Transverse colon (tissue), 4 donors: ENCODE data around the gene MED17. TPM values are rescaled to one million over a fixed set of nuclear protein-coding genes. Genes with fewer than 3 reads are reported as not detected.
A peak's percentile ranks its signal among the peaks of the same experiment; 100 is the strongest.

ENCODE experiments used
- DNase-seq: peaks from one replicate; pipeline ENCODE4 v3.0.0-alpha.2; 2019
- H3K27ac ChIP-seq, 4 donors: fragments of 200-600 bp; sonication (generic); 2 replicates each; pipeline ENCODE4 v1.5.1; 2016 to 2018; ENCODE audit warnings: inconsistent platforms in 4 of 4
- H3K27me3 ChIP-seq: fragments of 200-600 bp; sonication (generic); 2 replicates; pipeline ENCODE4 v1.5.1; 2017; ENCODE audit warnings: inconsistent platforms
- H3K36me3 ChIP-seq, 4 donors: fragments of 200-600 bp; sonication (generic); 2 replicates each; pipeline ENCODE4 v1.5.1; 2017 to 2019; ENCODE audit warnings: inconsistent platforms in 4 of 4
- H3K4me1 ChIP-seq, 4 donors: fragments of 200-600 bp; sonication (generic); 2 replicates each; pipeline ENCODE4 v1.5.1; 2017 to 2020; ENCODE audit warnings: inconsistent platforms in 4 of 4
- H3K4me3 ChIP-seq, 4 donors: fragments of 200-600 bp; sonication (generic); 1 replicate in 1 of 4; 2 replicates in 3 of 4; pipeline versions ENCODE4 v1.5.1 to v1.6.1; 2017 to 2019; ENCODE audit warnings: inconsistent platforms in 4 of 4
- H3K9me3 ChIP-seq, 2 donors: fragments of 200-600 bp; sonication (generic); 2 replicates each; pipeline ENCODE4 v1.5.1; 2017 to 2019; ENCODE audit warnings: inconsistent platforms in 2 of 2
- EP300 ChIP-seq: sonication (generic); formaldehyde crosslinking; IDR thresholded peaks from one replicate; pipeline ENCODE4 v1.6.1; 2017; ENCODE audit warnings: antibody characterized with exemption, low read depth
- POLR2A ChIP-seq: fragments of 450-650 bp; IDR thresholded peaks from one replicate; pipeline ENCODE4 v1.6.1; 2016; ENCODE audit warnings: antibody characterized with exemption, mild to moderate bottlenecking, moderate library complexity
- POLR2AphosphoS5 ChIP-seq, 3 donors: sonication (generic); formaldehyde crosslinking; IDR thresholded peaks; one replicate each; pipeline ENCODE4 v1.6.1; 2016; ENCODE audit warnings: antibody characterized with exemption in 3 of 3
- WGBS, 2 donors: methylation state at CpG; one replicate each; pipeline ENCODE4 v1.1.5; 2018; ENCODE audit warnings: low coverage in 1 of 2; 5-methylcytosine and 5-hydroxymethylcytosine counted together
- in situ Hi-C, 4 donors: fragments of 200-750 bp; cut with MboI; loops; one replicate each; pipeline versions ENCODE4 v1.15.0 to v1.15.1; 2017; ENCODE audit warnings: low sequenced_read_pairs in 3 of 4, low pct_ligation_motif_present in 1 of 4, low pct_unique_long_range_greater_than_20kb in 1 of 4
- intact Hi-C: fragments of 100-400 bp; cut with DNase I; formaldehyde crosslinking; loops from one replicate; pipeline ENCODE4 v1.15.1; 2023; ENCODE audit warnings: low total_unique reads
- total RNA-seq, 4 donors: library from RNA; depleted of rRNA; stranded (reverse); fragments of >200 nt; gene quantifications; one replicate each; pipeline ENCODE4 v1.1.0, GENCODE V29; 2016
- TF ChIP-seq, protein P1 (sequence below), 5 experiments: fragments of 200-600 bp in 3 of 5; fragments of 450-650 bp in 2 of 5; sonication (generic) in 3 of 5; IDR thresholded peaks; 1 replicate in 2 of 5; 2 replicates in 3 of 5; pipeline ENCODE4 v1.5.1; 2016 to 2017; ENCODE audit warnings: antibody characterized with exemption in 5 of 5, inconsistent platforms in 3 of 5, mild to moderate bottlenecking in 2 of 5, moderate library complexity in 1 of 5

The MED17 gene
- total RNA-seq, 4 donors from 2014 or later = 17.1 to 29.1 (median 25.1) TPM

DNA sequence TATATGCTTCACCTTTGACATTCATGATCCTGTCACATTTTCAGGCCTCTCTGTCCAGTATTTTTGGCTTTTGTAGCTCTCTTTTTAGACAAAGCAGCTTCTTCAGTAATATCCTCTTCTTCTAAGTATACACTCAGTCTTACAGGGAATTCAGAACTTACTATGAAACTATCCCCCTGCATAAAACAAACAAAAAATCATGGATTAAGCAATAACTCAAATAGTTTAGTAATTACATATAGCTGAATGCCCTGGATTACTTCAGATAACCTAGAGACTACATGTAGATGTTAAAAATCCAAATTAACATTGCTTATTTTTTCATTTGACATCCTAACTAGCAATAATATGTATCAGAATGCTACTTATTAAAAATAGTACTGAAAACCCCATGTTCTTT is 48.0 kb upstream of the MED17 start:
- no peak for DNase-seq
- H3K9me3 ChIP-seq = no peaks in the 10 kb centered on the region
- in situ Hi-C loops = loop anchor here in 2 of 4 donors (25.0 kb wide), 1 partner anchor 751 kb away; the partner anchor contains the start of genes ANKRD49 (in 2 of the 2) and MRE11 (in 2 of the 2)
- H3K36me3 ChIP-seq = peaks cover 0 to 69% (median 29%) of the 10 kb centered on the region in 4 donors
- H3K27me3 ChIP-seq = no peaks in the 10 kb centered on the region
- TF ChIP-seq, protein P1, sequence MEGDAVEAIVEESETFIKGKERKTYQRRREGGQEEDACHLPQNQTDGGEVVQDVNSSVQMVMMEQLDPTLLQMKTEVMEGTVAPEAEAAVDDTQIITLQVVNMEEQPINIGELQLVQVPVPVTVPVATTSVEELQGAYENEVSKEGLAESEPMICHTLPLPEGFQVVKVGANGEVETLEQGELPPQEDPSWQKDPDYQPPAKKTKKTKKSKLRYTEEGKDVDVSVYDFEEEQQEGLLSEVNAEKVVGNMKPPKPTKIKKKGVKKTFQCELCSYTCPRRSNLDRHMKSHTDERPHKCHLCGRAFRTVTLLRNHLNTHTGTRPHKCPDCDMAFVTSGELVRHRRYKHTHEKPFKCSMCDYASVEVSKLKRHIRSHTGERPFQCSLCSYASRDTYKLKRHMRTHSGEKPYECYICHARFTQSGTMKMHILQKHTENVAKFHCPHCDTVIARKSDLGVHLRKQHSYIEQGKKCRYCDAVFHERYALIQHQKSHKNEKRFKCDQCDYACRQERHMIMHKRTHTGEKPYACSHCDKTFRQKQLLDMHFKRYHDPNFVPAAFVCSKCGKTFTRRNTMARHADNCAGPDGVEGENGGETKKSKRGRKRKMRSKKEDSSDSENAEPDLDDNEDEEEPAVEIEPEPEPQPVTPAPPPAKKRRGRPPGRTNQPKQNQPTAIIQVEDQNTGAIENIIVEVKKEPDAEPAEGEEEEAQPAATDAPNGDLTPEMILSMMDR (IDR thresholded peaks at IDR 0.05) = no peak
- TF ChIP-seq POLR2AphosphoS5 (IDR thresholded peaks at IDR 0.05) = no peak
- TF ChIP-seq POLR2A = no peak
- no peak for TF ChIP-seq EP300
- H3K4me1 ChIP-seq = peaks cover 17 to 72% (median 32%) of the 10 kb centered on the region in 4 donors
- no peak overlapping the region for H3K4me3 ChIP-seq
- H3K27ac ChIP-seq = no peak overlapping the region
- intact Hi-C loops = no loop called here

DNA sequence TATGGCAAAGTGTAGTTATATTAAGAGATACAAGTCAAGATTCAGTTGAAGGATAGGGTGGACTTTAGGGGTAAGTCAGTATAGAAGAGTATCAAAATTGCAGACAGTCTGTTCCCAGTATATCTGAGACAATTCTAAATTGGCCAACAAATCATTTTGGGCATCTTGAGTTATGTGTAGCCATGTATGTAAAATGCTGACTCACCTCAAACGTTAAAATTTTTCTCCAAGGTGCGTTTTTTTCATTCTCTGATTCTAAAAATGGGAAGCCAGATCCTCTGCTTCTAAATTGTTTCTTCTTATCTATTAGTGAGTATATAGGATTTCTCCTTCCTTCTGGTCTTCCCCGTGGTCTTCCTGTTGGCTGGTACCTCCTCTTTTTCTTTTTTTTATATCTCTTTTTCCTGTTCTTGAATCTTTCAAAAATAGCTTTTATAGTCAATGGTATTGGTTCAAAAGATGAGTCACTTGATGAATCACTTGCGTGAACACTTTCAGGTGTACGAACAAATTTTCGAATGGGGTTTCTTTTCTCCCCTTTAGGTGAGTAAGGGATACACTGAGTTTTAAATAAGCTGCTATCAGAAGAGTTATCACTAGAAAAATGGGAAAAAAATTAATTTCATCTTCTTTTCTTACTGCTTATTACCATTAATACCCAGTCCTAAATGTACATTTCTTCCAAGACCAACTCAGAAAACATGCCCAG is 46.0 kb upstream of the MED17 start:
- 19 to 43% methylated on average over 6 of the region's 6 CpGs for WGBS, 2 donors

DNA sequence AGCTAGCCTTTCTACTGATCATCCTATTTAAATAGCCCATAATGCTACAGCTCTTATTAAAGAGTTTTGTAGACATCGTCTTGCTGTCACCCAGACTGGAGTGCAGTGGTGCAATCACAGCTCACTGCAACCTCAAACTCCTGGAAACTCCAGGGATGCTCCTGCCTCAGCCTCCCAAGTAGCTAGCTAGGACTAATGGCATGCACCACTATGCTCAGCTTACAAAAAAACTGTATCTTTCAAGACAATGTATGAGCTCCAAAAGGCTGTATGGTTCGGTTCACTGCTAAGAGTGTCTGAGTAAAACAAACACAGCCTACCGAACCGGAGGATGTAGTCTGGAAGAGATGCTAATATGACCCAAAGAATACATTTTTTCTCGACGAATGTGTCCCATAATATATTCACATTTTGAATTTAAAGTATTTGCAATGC is 45.4 kb upstream of the MED17 start:
- no peak for DNase-seq
- TF ChIP-seq POLR2AphosphoS5 (IDR thresholded peaks at IDR 0.05) (no peak), EP300 (no peak), POLR2A (no peak)
- TF ChIP-seq, protein P1 (IDR thresholded peaks at IDR 0.05) = no peak
- Histone ChIP-seq H3K27ac (peak overlapping the region in 2 of 4 donors; percentile 93 to 98), H3K4me1 (peaks cover 21 to 73% (median 39%) of the 10 kb centered on the region in 4 donors), H3K27me3 (no peaks in the 10 kb centered on the region), H3K4me3 (peak overlapping the region in 2 of 4 donors; percentile 71 to 80), H3K36me3 (peaks cover 0 to 43% (median 17%) of the 10 kb centered on the region in 4 donors), H3K9me3 (no peaks in the 10 kb centered on the region)
- 36 to 43% methylated on average over 4 to 6 of the region's 6 CpGs for WGBS, 2 donors
- intact Hi-C loops (no loop called here), in situ Hi-C loops (loop anchor here in 2 of 4 donors (25.0 kb wide), 1 partner anchor 749 kb away; the partner anchor contains the start of genes ANKRD49 (in 2 of the 2) and MRE11 (in 2 of the 2))

More for the DNA sequence above, 46.0 kb upstream of the MED17 start:
- in situ Hi-C loops (loop anchor here in 2 of 4 donors (25.0 kb wide), 1 partner anchor 749 kb away; the partner anchor contains the start of genes ANKRD49 (in 2 of the 2) and MRE11 (in 2 of the 2)), intact Hi-C loops (no loop called here)
- TF ChIP-seq, protein P1 (IDR thresholded peaks at IDR 0.05) = no peak
- TF ChIP-seq EP300 = no peak
- no peak for TF ChIP-seq POLR2AphosphoS5 (IDR thresholded peaks at IDR 0.05)
- no peak for TF ChIP-seq POLR2A
- Histone ChIP-seq H3K4me1 (peaks cover 21 to 75% (median 39%) of the 10 kb centered on the region in 4 donors), H3K9me3 (no peaks in the 10 kb centered on the region), H3K27me3 (no peaks in the 10 kb centered on the region), H3K27ac (peak overlapping the region in 1 of 4 donors; percentile 21), H3K4me3 (peak overlapping the region in 1 of 4 donors; percentile 71), H3K36me3 (peaks cover 0 to 49% (median 22%) of the 10 kb centered on the region in 4 donors)
- no peak for DNase-seq

DNA sequence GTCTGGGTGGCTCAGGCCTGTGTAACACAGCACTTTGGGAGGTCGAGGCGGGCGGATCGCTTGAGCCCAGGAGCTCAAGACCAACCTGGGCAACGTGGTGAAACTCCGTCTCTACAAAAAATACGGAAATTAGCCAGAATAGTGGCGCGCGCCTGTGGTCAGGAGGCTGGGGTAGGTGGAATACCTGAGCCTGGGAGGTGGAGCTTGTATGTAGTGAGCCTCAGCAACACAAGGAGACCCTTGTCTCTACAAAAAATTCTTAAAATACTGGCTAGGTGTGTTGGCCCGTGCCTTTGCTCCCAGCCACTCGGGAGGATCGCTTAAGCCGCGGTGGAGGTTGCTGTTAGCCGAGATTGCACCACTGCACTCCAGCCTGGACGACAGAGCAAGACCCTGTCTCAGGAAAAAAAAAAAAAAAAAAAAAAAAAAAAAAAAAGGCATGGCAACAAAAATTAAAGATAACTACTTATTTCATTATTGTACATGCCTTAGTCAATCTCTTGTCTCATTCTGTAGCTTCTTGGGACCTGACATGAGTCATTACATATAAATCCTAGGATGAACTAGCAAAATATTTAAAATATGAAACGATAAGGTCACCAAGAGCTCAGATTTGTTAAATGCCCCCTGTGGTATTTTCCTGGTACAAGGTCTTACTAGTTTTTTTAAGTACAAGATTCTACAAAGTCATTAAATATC is 43.9 kb upstream of the MED17 start:
- intact Hi-C loops = no loop called here
- peaks cover 21 to 68% (median 43%) of the 10 kb centered on the region in 4 donors for H3K4me1 ChIP-seq
- H3K9me3 ChIP-seq = no peaks in the 10 kb centered on the region
- peaks cover 0 to 32% (median 11%) of the 10 kb centered on the region in 4 donors for H3K36me3 ChIP-seq
- WGBS, 2 donors = 0 to 8% methylated on average over 14 to 18 of the region's 18 CpGs
- in situ Hi-C loops = loop anchor here in 2 of 4 donors (25.0 kb wide), 1 partner anchor 747 kb away; the partner anchor contains the start of genes ANKRD49 (in 2 of the 2) and MRE11 (in 2 of the 2)
- H3K27me3 ChIP-seq = no peaks in the 10 kb centered on the region
- H3K27ac ChIP-seq = peak overlapping the region; percentile 93 to 98 (median 94)
- peak overlapping the region; percentile 67 to 80 (median 69) for H3K4me3 ChIP-seq
- TF ChIP-seq, protein P1 (IDR thresholded peaks at IDR 0.05) = no peak
- TF ChIP-seq POLR2AphosphoS5 (IDR thresholded peaks at IDR 0.05) (no peak), EP300 (no peak)
- DNase-seq = peak; percentile 19
